ENCODE measurements around the gene KCNMA1.
"Not testable (repeated sequence)": the region's sequence is repeated elsewhere in the genome, so short reads cannot be mapped to it uniquely, and the experiment has no call there.

The KCNMA1 gene

DNA sequence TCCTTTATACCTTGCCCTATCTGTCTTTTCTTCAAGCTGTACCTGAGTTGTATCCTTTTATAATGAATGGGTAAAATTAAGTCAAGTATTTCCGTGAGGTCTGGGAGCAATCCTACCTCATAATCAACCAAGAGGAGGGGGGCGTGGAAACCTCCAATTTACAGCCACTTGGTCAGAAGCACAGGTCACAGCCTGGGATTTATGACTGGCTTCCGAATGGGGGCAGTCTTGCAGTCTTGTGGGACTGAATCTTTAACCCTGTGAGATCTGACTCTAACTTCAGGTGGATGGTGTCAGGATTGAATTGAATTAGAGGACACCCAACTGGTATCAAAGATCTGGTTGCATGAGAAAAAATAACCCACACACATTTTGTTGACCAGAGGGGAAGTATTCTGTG lies 23.5 kb upstream of the KCNMA1 start:
- Histone ChIP-seq H3K9me3 (ENCODE audit: control insufficient read depth, insufficient read depth, low read length) (peaks cover 8% of the 10 kb centered on the region), H3K9ac (ENCODE audit: low read depth, low read length) (no peak overlapping the region), H3K27me3 (ENCODE audit: control insufficient read depth, insufficient read depth, low read length) (no peaks in the 10 kb centered on the region), H3K4me3 (ENCODE audit: low read depth, low read length) (no peak overlapping the region), H3K36me3 (ENCODE audit: control insufficient read depth, insufficient read depth, low read length) (no peaks in the 10 kb centered on the region), H3K4me1 (ENCODE audit: control insufficient read depth, insufficient read depth, low read length) (no peaks in the 10 kb centered on the region)

DNA sequence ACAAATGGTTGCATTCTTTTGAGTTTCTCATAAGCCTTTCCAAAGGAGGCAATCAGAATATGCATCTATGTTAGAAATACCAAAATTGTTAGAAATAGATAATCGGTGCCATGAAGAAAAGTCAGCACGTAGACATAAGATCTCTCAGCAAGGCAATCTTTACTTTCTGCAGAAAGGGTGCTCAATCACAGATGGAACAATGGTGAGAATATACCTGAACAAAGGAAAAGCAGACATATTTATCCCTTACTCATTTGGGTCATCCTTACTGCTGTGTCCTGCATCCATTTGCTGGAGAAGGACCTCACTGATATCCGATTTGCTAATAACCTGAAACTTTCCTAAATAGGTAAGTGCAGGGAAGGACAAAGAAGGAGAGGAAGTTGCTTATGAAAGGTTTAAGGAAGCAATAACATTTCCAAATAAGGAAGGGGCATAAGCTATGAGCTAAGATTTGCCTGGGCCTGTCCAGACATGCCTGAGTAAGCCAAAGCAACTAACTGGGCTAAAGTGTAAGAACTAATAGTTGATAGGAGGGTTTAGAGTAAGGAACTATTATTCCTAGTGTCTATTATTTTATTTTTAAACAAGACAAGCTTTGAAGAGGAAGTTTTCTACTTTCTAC lies 21.6 kb upstream of the KCNMA1 start:
- not testable (repeated sequence) for H3K4me1 ChIP-seq (ENCODE audit: control insufficient read depth, insufficient read depth, low read length); H3K36me3 ChIP-seq (ENCODE audit: control insufficient read depth, insufficient read depth, low read length); H3K9ac ChIP-seq (ENCODE audit: low read depth, low read length); H3K4me3 ChIP-seq (ENCODE audit: low read depth, low read length); H3K9me3 ChIP-seq (ENCODE audit: control insufficient read depth, insufficient read depth, low read length); H3K27me3 ChIP-seq (ENCODE audit: control insufficient read depth, insufficient read depth, low read length)

DNA sequence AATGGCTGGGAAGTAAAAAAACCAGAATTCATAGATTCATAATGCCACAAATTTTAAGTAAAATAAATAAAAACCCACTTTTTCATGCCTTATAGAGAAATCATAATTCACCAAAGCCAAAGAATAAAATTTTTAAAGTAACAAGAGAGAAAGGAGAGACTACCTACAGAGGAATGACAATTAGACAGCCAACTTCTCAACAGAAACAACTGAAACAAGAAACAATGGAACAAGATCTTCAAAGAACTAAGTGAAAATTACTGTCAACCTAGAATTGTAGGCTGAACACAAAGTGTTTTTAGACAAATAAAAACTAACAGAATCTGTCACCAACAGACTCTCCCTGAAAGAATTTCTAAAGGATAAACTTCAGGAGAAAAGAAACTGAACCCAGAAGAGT lies 15.6 kb upstream of the KCNMA1 start:
- H3K9ac ChIP-seq (ENCODE audit: low read depth, low read length), result no peak overlapping the region
- no peaks in the 10 kb centered on the region for H3K36me3 ChIP-seq (ENCODE audit: control insufficient read depth, insufficient read depth, low read length)
- H3K9me3 ChIP-seq (ENCODE audit: control insufficient read depth, insufficient read depth, low read length), result no peaks in the 10 kb centered on the region
- peaks cover 11% of the 10 kb centered on the region for H3K4me1 ChIP-seq (ENCODE audit: control insufficient read depth, insufficient read depth, low read length)
- no peak overlapping the region for H3K4me3 ChIP-seq (ENCODE audit: low read depth, low read length)
- H3K27me3 ChIP-seq (ENCODE audit: control insufficient read depth, insufficient read depth, low read length), result no peaks in the 10 kb centered on the region

DNA sequence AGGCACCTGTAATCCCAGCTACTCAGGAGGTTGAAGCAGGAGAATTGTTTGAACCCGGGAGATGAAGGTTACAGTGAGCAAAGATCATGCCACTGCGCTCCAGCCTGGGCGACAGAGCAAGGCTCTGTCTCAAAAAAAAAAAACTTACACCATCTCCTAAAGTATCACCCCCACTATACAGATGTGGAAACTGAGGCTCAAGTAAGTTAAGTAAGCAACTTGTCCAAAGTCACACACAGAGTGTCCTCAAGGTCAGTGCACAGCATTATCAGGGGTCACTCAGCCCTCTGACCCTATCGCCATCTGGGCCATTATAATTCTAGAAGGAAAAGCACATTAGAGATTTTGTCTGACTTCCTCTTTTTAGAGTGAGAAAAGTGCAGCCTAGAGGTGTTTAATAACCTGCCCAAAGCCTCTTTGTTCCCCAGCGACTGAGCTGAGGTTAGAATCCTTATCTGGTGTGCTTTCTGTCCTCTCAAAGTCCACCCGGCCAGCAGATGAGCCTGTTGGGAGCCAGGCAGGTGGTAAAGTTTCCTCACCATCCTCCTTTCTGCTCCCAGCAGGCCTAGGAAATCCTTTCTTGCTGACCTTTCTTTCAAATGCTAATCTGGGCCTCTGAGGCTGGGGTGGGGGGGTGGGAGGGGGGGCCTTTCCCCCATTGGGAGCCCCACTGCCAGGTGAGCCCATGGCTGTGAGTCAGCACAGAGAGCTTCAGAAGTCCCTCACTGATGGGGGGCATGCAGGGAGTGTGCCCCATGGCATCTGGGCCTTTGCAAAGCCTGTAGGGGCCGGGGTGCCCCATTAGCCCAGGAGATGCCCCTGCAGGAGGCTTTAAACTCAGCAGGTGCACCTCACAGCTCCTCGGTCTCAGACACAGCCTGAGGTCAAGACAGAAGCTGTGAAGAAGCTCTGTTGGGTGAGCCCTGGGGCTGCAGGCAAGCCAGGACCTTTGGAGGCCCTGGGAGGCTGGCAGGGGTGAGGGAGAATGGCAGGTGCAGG lies 12.0 kb upstream of the KCNMA1 start:
- Histone ChIP-seq H3K4me1 (ENCODE audit: control insufficient read depth, insufficient read depth, low read length) (peaks cover 11% of the 10 kb centered on the region), H3K4me3 (ENCODE audit: low read depth, low read length) (no peak overlapping the region), H3K27me3 (ENCODE audit: control insufficient read depth, insufficient read depth, low read length) (no peaks in the 10 kb centered on the region), H3K36me3 (ENCODE audit: control insufficient read depth, insufficient read depth, low read length) (no peaks in the 10 kb centered on the region), H3K9me3 (ENCODE audit: control insufficient read depth, insufficient read depth, low read length) (no peaks in the 10 kb centered on the region), H3K9ac (ENCODE audit: low read depth, low read length) (no peak overlapping the region)

DNA sequence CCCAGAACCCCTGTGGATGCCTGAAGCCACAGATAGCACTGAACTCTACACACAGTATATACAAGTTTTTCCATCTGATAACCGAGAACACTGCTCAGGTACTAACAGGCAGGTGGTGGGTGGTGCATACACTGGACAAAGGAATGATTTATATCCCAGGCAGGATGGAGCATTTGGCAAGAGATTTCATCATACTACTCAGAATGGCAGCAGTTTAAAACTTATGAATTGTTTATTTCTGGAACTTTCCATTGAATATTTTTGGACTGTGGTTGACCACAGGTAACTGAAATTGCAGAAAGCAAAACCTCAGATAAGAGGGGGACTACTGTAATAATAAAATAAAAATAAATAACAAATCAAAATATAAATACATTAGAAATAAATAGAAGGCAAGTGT lies 10.9 kb upstream of the KCNMA1 start:
- Histone ChIP-seq H3K4me1 (ENCODE audit: control insufficient read depth, insufficient read depth, low read length) (peaks cover 11% of the 10 kb centered on the region), H3K27me3 (ENCODE audit: control insufficient read depth, insufficient read depth, low read length) (no peaks in the 10 kb centered on the region), H3K4me3 (ENCODE audit: low read depth, low read length) (no peak overlapping the region), H3K9me3 (ENCODE audit: control insufficient read depth, insufficient read depth, low read length) (no peaks in the 10 kb centered on the region), H3K36me3 (ENCODE audit: control insufficient read depth, insufficient read depth, low read length) (no peaks in the 10 kb centered on the region), H3K9ac (ENCODE audit: low read depth, low read length) (no peak overlapping the region)

DNA sequence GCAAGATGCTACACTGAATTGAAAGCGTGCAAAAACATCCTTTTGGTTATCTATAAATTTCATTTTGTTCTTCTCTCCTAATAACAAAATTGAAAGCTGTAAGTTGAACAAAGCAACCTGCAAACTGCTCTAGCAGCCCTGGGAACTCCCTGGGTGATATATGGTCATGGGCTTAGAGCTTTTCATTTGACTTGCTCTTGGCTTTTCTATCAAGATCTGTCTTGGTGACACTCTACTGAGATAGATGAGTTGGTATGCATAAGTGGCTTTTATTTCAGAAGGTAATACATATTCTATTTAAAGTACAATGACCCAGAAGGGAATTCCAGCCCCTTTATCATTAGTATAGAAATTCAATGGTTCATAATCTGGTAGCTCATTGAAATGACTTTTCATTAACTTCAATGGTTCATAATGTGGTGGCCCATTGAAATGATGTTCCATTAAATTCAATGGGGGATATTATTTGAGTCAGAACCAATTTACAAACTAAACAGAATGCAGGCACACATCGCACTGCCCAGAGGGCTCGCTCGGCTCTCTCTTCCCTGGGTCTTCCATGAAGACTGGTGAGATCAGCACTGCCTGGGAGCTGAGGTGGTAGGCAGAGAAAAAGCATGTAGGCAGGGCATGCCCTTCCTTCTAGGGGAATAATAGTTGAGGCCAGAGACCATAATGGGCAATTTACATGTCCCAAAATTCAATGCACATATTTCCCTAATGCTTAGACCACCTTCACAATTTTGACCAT lies 10.1 kb upstream of the KCNMA1 start:
- Histone ChIP-seq H3K27me3 (ENCODE audit: control insufficient read depth, insufficient read depth, low read length) (no peaks in the 10 kb centered on the region), H3K4me3 (ENCODE audit: low read depth, low read length) (no peak overlapping the region), H3K4me1 (ENCODE audit: control insufficient read depth, insufficient read depth, low read length) (peaks cover 11% of the 10 kb centered on the region), H3K9me3 (ENCODE audit: control insufficient read depth, insufficient read depth, low read length) (no peaks in the 10 kb centered on the region), H3K9ac (ENCODE audit: low read depth, low read length) (no peak overlapping the region), H3K36me3 (ENCODE audit: control insufficient read depth, insufficient read depth, low read length) (no peaks in the 10 kb centered on the region)

DNA sequence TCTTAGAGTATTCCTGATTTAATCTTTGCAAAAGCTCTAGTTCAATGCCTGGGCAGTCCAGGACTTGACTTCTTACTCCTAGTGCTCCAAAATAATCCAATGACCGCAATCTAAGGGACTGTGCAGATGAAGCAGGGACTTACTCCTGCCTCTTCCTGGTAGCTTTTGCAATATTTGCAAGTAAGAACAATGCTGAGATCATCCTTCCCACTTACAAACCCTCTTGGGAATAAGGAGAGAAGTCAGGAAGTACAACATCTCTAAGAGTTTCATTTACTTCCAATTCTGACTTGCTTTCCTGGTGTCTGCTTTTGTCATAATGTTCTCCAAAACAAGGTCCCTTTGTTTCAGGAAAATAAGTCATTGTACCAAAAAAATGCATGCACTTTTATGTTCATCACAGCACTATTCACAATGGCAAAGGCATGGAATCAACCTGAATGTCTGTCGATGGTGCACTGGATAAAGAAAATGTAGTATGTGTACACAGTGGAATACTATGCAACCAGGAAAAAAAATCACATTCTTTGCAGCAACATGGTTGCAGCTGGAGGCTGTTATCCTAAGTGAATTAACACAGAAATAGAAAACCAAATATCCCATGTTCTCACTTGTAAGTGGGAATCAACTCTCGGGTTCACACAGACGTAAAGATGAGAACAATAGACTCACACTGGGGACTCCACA lies 7.1 kb upstream of the KCNMA1 start:
- Histone ChIP-seq H3K4me1 (ENCODE audit: control insufficient read depth, insufficient read depth, low read length) (peaks cover 6% of the 10 kb centered on the region), H3K27me3 (ENCODE audit: control insufficient read depth, insufficient read depth, low read length) (peaks cover 21% of the 10 kb centered on the region), H3K9me3 (ENCODE audit: control insufficient read depth, insufficient read depth, low read length) (no peaks in the 10 kb centered on the region), H3K9ac (ENCODE audit: low read depth, low read length) (no peak overlapping the region), H3K36me3 (ENCODE audit: control insufficient read depth, insufficient read depth, low read length) (no peaks in the 10 kb centered on the region), H3K4me3 (ENCODE audit: low read depth, low read length) (no peak overlapping the region)

DNA sequence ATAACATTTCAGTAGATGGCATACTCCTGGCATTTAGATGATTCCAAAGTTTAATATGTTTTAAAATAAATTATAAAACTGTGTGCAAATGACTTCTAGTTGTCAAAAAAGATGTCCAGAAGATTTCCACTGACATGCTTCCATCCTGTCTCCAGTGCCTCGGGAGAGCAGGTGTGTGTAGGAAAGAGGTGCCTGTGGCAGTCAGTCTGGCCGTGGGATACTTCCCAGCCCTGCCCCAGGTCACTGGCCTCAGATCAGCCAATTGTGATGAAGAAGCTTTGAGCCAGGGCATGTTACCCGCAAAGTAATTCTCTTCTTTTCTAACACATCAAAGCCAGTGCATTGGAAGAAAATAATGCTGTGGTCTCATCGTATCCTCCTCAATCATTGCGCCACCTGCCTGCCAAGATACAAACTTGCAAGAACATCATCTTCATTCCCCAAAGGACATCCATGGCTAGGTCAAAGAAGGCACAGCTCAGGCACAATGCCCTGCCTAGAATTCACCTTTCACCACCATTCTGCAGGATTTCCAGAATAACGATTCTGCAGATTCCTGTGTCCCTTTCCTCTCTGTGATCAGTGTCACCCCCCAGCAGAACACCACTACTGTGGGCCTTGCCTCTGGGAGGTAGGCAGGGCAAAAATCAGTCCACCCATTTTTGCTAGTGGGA lies 6.3 kb upstream of the KCNMA1 start:
- no peaks in the 10 kb centered on the region for H3K36me3 ChIP-seq (ENCODE audit: control insufficient read depth, insufficient read depth, low read length)
- H3K4me3 ChIP-seq (ENCODE audit: low read depth, low read length), result no peak overlapping the region
- H3K4me1 ChIP-seq (ENCODE audit: control insufficient read depth, insufficient read depth, low read length), result peaks cover 2% of the 10 kb centered on the region
- H3K9ac ChIP-seq (ENCODE audit: low read depth, low read length), result no peak overlapping the region
- peaks cover 29% of the 10 kb centered on the region for H3K27me3 ChIP-seq (ENCODE audit: control insufficient read depth, insufficient read depth, low read length)
- H3K9me3 ChIP-seq (ENCODE audit: control insufficient read depth, insufficient read depth, low read length), result no peaks in the 10 kb centered on the region

DNA sequence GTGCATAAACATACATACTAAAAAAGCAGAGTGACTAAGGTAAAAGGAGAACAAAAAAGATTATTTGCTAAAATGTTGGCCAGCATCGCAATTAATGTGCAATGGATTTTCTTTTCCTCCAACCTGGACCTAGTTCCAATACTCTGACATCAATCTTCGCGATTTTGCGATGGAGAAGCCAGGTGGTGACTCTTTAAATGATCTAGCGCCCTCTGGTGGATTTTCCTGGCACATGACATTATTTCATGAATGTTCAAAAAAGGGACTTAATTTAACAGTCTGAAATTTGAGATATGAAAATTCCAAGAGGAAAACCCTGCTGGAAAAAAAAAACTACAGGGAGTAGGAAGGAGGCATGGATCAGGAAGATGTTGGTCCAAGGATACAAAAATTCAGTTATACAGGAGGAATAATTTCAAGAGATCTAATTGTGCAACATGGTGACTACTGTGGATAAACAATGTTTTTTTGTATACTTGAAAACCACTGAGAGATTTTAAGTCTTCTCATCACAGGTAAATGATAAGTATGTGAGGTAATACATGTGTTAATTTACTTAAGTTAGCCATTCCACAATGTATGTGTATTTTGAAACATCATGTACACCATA lies 4.3 kb upstream of the KCNMA1 start:
- no peaks in the 10 kb centered on the region for H3K4me1 ChIP-seq (ENCODE audit: control insufficient read depth, insufficient read depth, low read length)

DNA sequence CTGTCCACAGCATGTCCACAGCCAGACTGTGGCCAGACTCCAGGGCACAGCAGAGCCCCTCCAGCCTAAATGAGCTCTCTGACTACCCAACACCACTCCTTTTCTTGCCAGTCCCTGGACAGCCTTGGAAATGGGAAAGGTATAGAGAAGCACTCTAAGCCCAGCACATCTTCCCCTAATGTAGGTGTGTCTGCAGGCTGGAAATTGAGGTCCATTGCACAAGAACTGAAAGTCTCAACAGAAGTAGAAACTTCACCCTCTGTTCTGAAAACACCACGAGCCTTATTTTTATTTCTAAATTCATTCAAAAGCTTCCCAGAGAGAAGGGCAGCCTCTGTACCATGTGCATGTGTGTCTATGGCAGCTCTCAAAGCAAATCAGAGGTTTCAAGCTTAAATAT lies 3.7 kb upstream of the KCNMA1 start:
- no peak overlapping the region for H3K4me3 ChIP-seq (ENCODE audit: low read depth, low read length)

More for the DNA sequence above, 4.3 kb upstream of the KCNMA1 start:
- Histone ChIP-seq H3K36me3 (ENCODE audit: control insufficient read depth, insufficient read depth, low read length) (no peaks in the 10 kb centered on the region), H3K27me3 (ENCODE audit: control insufficient read depth, insufficient read depth, low read length) (peaks cover 37% of the 10 kb centered on the region), H3K9me3 (ENCODE audit: control insufficient read depth, insufficient read depth, low read length) (no peaks in the 10 kb centered on the region), H3K4me3 (ENCODE audit: low read depth, low read length) (no peak overlapping the region), H3K9ac (ENCODE audit: low read depth, low read length) (no peak overlapping the region)

More for the DNA sequence above, 3.7 kb upstream of the KCNMA1 start:
- peaks cover 2% of the 10 kb centered on the region for H3K4me1 ChIP-seq (ENCODE audit: control insufficient read depth, insufficient read depth, low read length)
- H3K9ac ChIP-seq (ENCODE audit: low read depth, low read length), result no peak overlapping the region
- H3K9me3 ChIP-seq (ENCODE audit: control insufficient read depth, insufficient read depth, low read length), result no peaks in the 10 kb centered on the region
- peaks cover 41% of the 10 kb centered on the region for H3K27me3 ChIP-seq (ENCODE audit: control insufficient read depth, insufficient read depth, low read length)
- H3K36me3 ChIP-seq (ENCODE audit: control insufficient read depth, insufficient read depth, low read length), result no peaks in the 10 kb centered on the region
